Endothelial cell of umbilical vein (primary cell): ENCODE results near the gene ETV6. TPM values are rescaled to one million over a fixed set of nuclear protein-coding genes. Genes with fewer than 3 reads are reported as not detected.
"Not testable (repeated sequence)": the region's sequence is repeated elsewhere in the genome, so short reads cannot be mapped to it uniquely, and the experiment has no call there.

Experiments used
- BruUV-seq: library from RNA; stranded (reverse); fragments of 400-500 nt; replicated peaks from 2 replicates; lab custom pipeline; 2021; lab: Mats Ljungman, UMichigan
- CTCF ChIA-PET: fragments of 300-600, 350-600 bp; sonication (Branson Sonifier 250); formaldehyde crosslinking; loops from one replicate; lab custom pipeline; 2021; ENCODE audit warnings: antibody characterized with exemption, inconsistent platforms; lab: Charles Lee
- POLR2A ChIA-PET: fragments of 300-600, 350-600 bp; sonication (Branson Sonifier 250); formaldehyde crosslinking; loops from one replicate; lab custom pipeline; 2021; ENCODE audit warnings: antibody characterized with exemption, inconsistent platforms; lab: Charles Lee
- DNase-seq: peaks from one replicate; pipeline ENCODE4 v3.0.0-alpha.2; 2011; ENCODE audit warnings: low read depth, low spot score
- FAIRE-seq: peaks from 2 replicates; lab custom pipeline; 2011; peaks lifted over from hg19 to GRCh38; lab: Jason Lieb, UNC
- H2AFZ ChIP-seq: 2 replicates; pipeline ENCODE4 v1.6.0; 2012; ENCODE audit warnings: low read depth, low read length, control low read depth, inconsistent platforms
- H3K27ac ChIP-seq: 2 replicates; pipeline ENCODE4 v1.5.1; 2011; ENCODE audit warnings: low read depth, mild to moderate bottlenecking, control low read depth, low read length, moderate library complexity; ENCODE audit not compliant: insufficient read depth
- H3K27me3 ChIP-seq, 2 experiments: 2 replicates each; pipeline versions ENCODE4 v1.6.0 to v1.6.1; 2011; ENCODE audit warnings: low read length in 2 of 2, mixed read lengths in 1 of 2; ENCODE audit not compliant: control insufficient read depth in 2 of 2, insufficient read depth in 2 of 2
- H3K36me3 ChIP-seq, 2 experiments: 2 replicates in 1 of 2; 3 replicates in 1 of 2; pipeline ENCODE4 v1.5.1; 2011; ENCODE audit warnings: low read length in 2 of 2, mild to moderate bottlenecking in 1 of 2, moderate library complexity in 1 of 2; ENCODE audit not compliant: control insufficient read depth in 2 of 2, insufficient read depth in 2 of 2; ENCODE audit errors: extremely low read depth in 1 of 2
- H3K4me1 ChIP-seq: 3 replicates; pipeline ENCODE4 v1.5.1; 2011; ENCODE audit warnings: mild to moderate bottlenecking, low read length; ENCODE audit not compliant: control insufficient read depth, insufficient read depth; ENCODE audit errors: extremely low read depth
- H3K4me2 ChIP-seq: 2 replicates; pipeline ENCODE4 v1.6.1; 2011; ENCODE audit warnings: low read length, control low read depth, mixed read lengths; ENCODE audit not compliant: insufficient read depth
- H3K4me3 ChIP-seq, 3 experiments: fragments of 200-600 bp in 1 of 3; sonication (generic), shearing (Covaris generic) in 1 of 3; replicated peaks in 1 of 3; 2 replicates each; pipeline ENCODE4 v1.5.1; 2011 to 2016; ENCODE audit warnings: control low read depth in 3 of 3, low read length in 3 of 3, mild to moderate bottlenecking in 2 of 3, inconsistent platforms in 1 of 3, low read depth in 1 of 3, moderate library complexity in 1 of 3; ENCODE audit not compliant: insufficient read depth in 1 of 3
- H3K79me2 ChIP-seq: 2 replicates; pipeline ENCODE4 v1.6.0; 2012; ENCODE audit warnings: low read length, inconsistent platforms; ENCODE audit not compliant: control insufficient read depth, insufficient read depth
- H3K9ac ChIP-seq: replicated peaks from 2 replicates; pipeline ENCODE3; 2011; ENCODE audit warnings: low read length, control low read depth; ENCODE audit not compliant: insufficient read depth; ENCODE audit errors: extremely low read depth
- H3K9me1 ChIP-seq: replicated peaks from 3 replicates; pipeline ENCODE4 v1.6.0; 2011; ENCODE audit warnings: mild to moderate bottlenecking, low read length; ENCODE audit not compliant: control insufficient read depth, insufficient read depth; ENCODE audit errors: extremely low read depth
- H3K9me3 ChIP-seq: replicated peaks from 2 replicates; pipeline ENCODE4 v1.5.1; 2012; ENCODE audit warnings: low read length, inconsistent platforms; ENCODE audit not compliant: control insufficient read depth, insufficient read depth
- H4K20me1 ChIP-seq: replicated peaks from 2 replicates; pipeline ENCODE3; 2011; ENCODE audit warnings: mild to moderate bottlenecking, low read length; ENCODE audit not compliant: control insufficient read depth, insufficient read depth; ENCODE audit errors: extremely low read depth
- CTCF ChIP-seq, 2 donors: IDR thresholded peaks; 1 replicate in 1 of 2; 2 replicates in 1 of 2; pipeline ENCODE4 v1.5.1; 2011; ENCODE audit warnings: low read length in 2 of 2, mild to moderate bottlenecking in 2 of 2, moderate library complexity in 2 of 2, control low read depth in 1 of 2, inconsistent platforms in 1 of 2, low read depth in 1 of 2; ENCODE audit not compliant: insufficient read depth in 1 of 2; ENCODE audit errors: extremely low read depth in 1 of 2
- EZH2 ChIP-seq: IDR thresholded peaks from 2 replicates; pipeline ENCODE4 v1.6.1; 2012; ENCODE audit warnings: borderline replicate concordance, low read depth, mild to moderate bottlenecking, moderate library complexity, low read length, inconsistent platforms; ENCODE audit not compliant: severe bottlenecking
- FOS ChIP-seq: IDR thresholded peaks from 2 replicates; pipeline ENCODE4 v1.6.1; 2011; ENCODE audit warnings: mild to moderate bottlenecking, low read length, moderate library complexity, borderline replicate concordance; ENCODE audit not compliant: insufficient read depth
- JUN ChIP-seq: IDR thresholded peaks from 2 replicates; pipeline ENCODE4 v1.6.1; 2011; ENCODE audit warnings: borderline replicate concordance, low read depth; ENCODE audit not compliant: insufficient read length, insufficient read depth
- MYC ChIP-seq: IDR thresholded peaks from one replicate; pipeline ENCODE4 v1.6.1; 2011; ENCODE audit warnings: mild to moderate bottlenecking, low read depth, low read length
- POLR2A ChIP-seq: IDR thresholded peaks from 2 replicates; pipeline ENCODE4 v1.6.1; 2012; ENCODE audit warnings: low read depth, mild to moderate bottlenecking, control low read depth, low read length
- POLR2AphosphoS5 ChIP-seq: IDR thresholded peaks from 2 replicates; pipeline ENCODE4 v1.6.1; 2012; ENCODE audit warnings: low read depth, mild to moderate bottlenecking, control low read depth, low read length, moderate library complexity; ENCODE audit not compliant: insufficient read depth
- dilution Hi-C: fragments of 300-500 bp; cut with MboI; formaldehyde crosslinking; loops from one replicate; pipeline ENCODE4 v1.15.0; 2019; ENCODE audit warnings: low sequenced_read_pairs; ENCODE audit not compliant: extremely low pct_ligation_motif_present
- intact Hi-C: fragments of 100-400 bp; cut with micrococcal nuclease; formaldehyde crosslinking; loops from one replicate; pipeline ENCODE4 v1.10.0; 2022
- polyA plus RNA-seq, 4 experiments: library from polyadenylated mRNA; depleted of rRNA in 3 of 4; stranded (reverse) in 3 of 4; unstranded in 1 of 4; fragments of >200 nt; gene quantifications; 2 replicates each; pipeline versions ENCODE4 v1.2.1 to v1.2.3, GENCODE V29; 2011 to 2012; ENCODE audit warnings: missing spikeins in 1 of 4
- total RNA-seq: library from RNA; stranded (reverse); gene quantifications from 2 replicates; pipeline ENCODE4 v1.2.3, GENCODE V29; 2021

The ETV6 gene
- total and polyA plus RNA-seq, 2 donors (not counting 3 experiments of a cell fraction or from before 2014, with no cell fraction given), result 15.9 to 57.1 TPM

DNA sequence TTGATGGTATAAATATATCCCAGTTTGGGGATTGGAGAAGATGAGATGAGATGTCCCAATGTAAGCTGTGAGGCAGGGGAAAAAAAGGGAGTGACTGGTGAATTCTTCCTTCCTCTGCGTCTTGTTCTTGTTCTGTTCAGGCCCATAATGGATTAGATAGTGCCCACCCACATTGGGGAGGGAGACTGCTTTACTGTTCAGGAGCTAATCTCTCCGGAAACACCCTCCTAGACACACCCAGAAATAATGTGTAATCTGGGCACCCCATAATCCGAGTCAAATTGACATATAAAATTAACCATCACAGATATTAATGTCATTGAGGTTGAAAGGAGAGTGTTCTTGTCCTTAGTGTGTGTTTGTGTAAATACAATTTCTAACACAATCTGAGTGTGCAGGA lies 29.3 kb downstream of the ETV6 start:
- dilution Hi-C loops, result no loop called here
- CTCF ChIA-PET, result no interaction called here
- H3K4me3 ChIP-seq, result no peak overlapping the region
- H4K20me1 ChIP-seq, result peaks cover 14% of the 10 kb centered on the region
- no peak overlapping the region for H2AFZ ChIP-seq
- no peak overlapping the region for H3K4me2 ChIP-seq
- BruUV-seq, result no TSS peak
- peaks cover 93% of the 10 kb centered on the region for H3K79me2 ChIP-seq
- H3K9me1 ChIP-seq, result no peaks in the 10 kb centered on the region
- no peaks in the 10 kb centered on the region for H3K9me3 ChIP-seq
- TF ChIP-seq CTCF (IDR thresholded peaks at IDR 0.05; ENCODE audit: extremely low read depth in 1 of 2, insufficient read depth in 1 of 2, low read depth in 1 of 2, low read length in 2 of 2) (no peak), POLR2AphosphoS5 (no peak)
- DNase-seq (no peak), FAIRE-seq (no peak)
- peaks cover 28% of the 10 kb centered on the region for H3K4me1 ChIP-seq
- intact Hi-C loops, result no loop called here
- H3K27me3 ChIP-seq, result no peaks in the 10 kb centered on the region
- H3K9ac ChIP-seq, result no peak overlapping the region
- peaks cover 0 to 9% of the 10 kb centered on the region in 2 experiments for H3K36me3 ChIP-seq
- H3K27ac ChIP-seq, result no peak overlapping the region
- POLR2A ChIA-PET, result no interaction called here

GRCh38 chr12:11681207-11681606 lies 31.7 kb downstream of the ETV6 start:
- TF ChIP-seq MYC (no peak), FOS (no peak), POLR2A (no peak), POLR2AphosphoS5 (no peak), CTCF (IDR thresholded peaks at IDR 0.05; ENCODE audit: extremely low read depth in 1 of 2, insufficient read depth in 1 of 2, low read depth in 1 of 2, low read length in 2 of 2) (no peak), EZH2 (no peak), JUN (no peak)
- H3K4me3 ChIP-seq, result no peak overlapping the region
- no peaks in the 10 kb centered on the region for H3K27me3 ChIP-seq
- peaks cover 94% of the 10 kb centered on the region for H3K79me2 ChIP-seq
- H3K27ac ChIP-seq, result no peak overlapping the region
- BruUV-seq, result no TSS peak
- intact Hi-C loops, result no loop called here
- H3K9me3 ChIP-seq, result no peaks in the 10 kb centered on the region
- peaks cover 8% of the 10 kb centered on the region for H3K4me1 ChIP-seq
- no peaks in the 10 kb centered on the region for H3K9me1 ChIP-seq
- H4K20me1 ChIP-seq, result peaks cover 16% of the 10 kb centered on the region
- no peak overlapping the region for H3K9ac ChIP-seq
- dilution Hi-C loops, result no loop called here
- CTCF ChIA-PET, result no interaction called here
- no peak for FAIRE-seq
- peaks cover 0 to 9% of the 10 kb centered on the region in 2 experiments for H3K36me3 ChIP-seq
- no peak overlapping the region for H2AFZ ChIP-seq
- H3K4me2 ChIP-seq, result no peak overlapping the region
- POLR2A ChIA-PET, result no interaction called here
- DNase-seq, result no peak

- H3K4me3 ChIP-seq, BruUV-seq, H3K9ac ChIP-seq, intact Hi-C loops, H3K9me1 ChIP-seq, H3K27me3 ChIP-seq, POLR2A ChIA-PET, H3K9me3 ChIP-seq, DNase-seq, H2AFZ ChIP-seq, FAIRE-seq, H3K4me1 ChIP-seq, H3K36me3 ChIP-seq, dilution Hi-C loops, H3K27ac ChIP-seq, CTCF ChIA-PET, H3K4me2 ChIP-seq: not testable (repeated sequence)
- Histone ChIP-seq H4K20me1 (peaks cover 14% of the 10 kb centered on the region), H3K79me2 (peaks cover 93% of the 10 kb centered on the region)
These were observed 32.2 kb downstream of the ETV6 start for GRCh38 chr12:11681695-11682094.
